Measurements from ENCODE around the gene NOL7. TPM values are rescaled to one million over a fixed set of nuclear protein-coding genes. Genes with fewer than 3 reads are reported as not detected.

Gene NOL7
- total and polyA plus RNA-seq, 9 of the 15 experiments (the other 6 are each of a cell fraction or from before 2014, with no cell fraction given) = 19.4 to 235 (median 157) TPM

DNA sequence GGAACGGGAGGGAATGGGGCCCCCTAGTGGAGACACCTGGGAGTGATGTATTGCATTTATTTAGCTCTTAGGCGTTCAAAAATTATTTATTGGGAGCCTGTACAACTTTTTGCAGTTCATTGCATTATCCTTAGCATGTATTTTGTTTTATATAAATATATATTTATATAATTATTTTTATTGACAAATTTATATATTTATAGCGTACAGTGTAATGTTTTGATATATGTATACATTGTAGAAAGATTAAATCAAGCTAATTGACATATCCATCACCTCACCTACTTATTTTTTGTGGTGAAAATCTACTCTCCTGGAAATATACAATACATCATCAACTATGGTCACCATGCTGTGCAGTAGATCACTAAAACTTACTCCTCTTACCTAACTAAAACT is 39.8 kb upstream of the NOL7 start (continued):
- TF ChIP-seq TOE1 (IDR thresholded peaks at IDR 0.05; ENCODE audit: borderline replicate concordance) (peak; percentile 22; the same call in 1 of the 2 replicates), TOE1 (CRISPR knock-in tag; IDR thresholded peaks at IDR 0.05; ENCODE audit: borderline replicate concordance, low read depth) (no peak), KDM1A (IDR thresholded peaks at IDR 0.05) (peak in 1 of 2 experiments; percentile 84; a peak in 1 of 4 replicates), ZNF253 (CRISPR knock-in tag; conservative IDR thresholded peaks at IDR 0.05) (no peak), EP300 (IDR thresholded peaks at IDR 0.05; ENCODE audit: low read length) (peak; percentile 38; the same call in 1 of the 2 replicates), CTCFL (IDR thresholded peaks at IDR 0.05; ENCODE audit: borderline replicate concordance, insufficient read depth, low read depth, low read length, poor library complexity, severe bottlenecking) (peak; percentile 84)
- TF ChIP-seq, protein P1, sequence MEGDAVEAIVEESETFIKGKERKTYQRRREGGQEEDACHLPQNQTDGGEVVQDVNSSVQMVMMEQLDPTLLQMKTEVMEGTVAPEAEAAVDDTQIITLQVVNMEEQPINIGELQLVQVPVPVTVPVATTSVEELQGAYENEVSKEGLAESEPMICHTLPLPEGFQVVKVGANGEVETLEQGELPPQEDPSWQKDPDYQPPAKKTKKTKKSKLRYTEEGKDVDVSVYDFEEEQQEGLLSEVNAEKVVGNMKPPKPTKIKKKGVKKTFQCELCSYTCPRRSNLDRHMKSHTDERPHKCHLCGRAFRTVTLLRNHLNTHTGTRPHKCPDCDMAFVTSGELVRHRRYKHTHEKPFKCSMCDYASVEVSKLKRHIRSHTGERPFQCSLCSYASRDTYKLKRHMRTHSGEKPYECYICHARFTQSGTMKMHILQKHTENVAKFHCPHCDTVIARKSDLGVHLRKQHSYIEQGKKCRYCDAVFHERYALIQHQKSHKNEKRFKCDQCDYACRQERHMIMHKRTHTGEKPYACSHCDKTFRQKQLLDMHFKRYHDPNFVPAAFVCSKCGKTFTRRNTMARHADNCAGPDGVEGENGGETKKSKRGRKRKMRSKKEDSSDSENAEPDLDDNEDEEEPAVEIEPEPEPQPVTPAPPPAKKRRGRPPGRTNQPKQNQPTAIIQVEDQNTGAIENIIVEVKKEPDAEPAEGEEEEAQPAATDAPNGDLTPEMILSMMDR (IDR thresholded peaks at IDR 0.05 in 2 of 3, conservative IDR thresholded peaks at IDR 0.05 in 1 of 3; ENCODE audit: insufficient read depth in 2 of 3, low read depth in 1 of 3, low read length in 3 of 3) = peak in 2 of 3 experiments; percentile 67 to 91; a peak in 4 of 6 replicates
